Measurements from ENCODE around the gene BEND7.
"Not testable (repeated sequence)": the region's sequence is repeated elsewhere in the genome, so short reads cannot be mapped to it uniquely, and the experiment has no call there.

BEND7 gene

GRCh38 chr10:13417459-13418126, 111.2 kb downstream of the BEND7 start:
- DNase-seq = no peak

GRCh38 chr10:13416760-13417159, 112.1 kb downstream of the BEND7 start:
- no peak for DNase-seq

GRCh38 chr10:13414855-13415254, 114.0 kb downstream of the BEND7 start:
- DNase-seq = no peak

- no peak for DNase-seq
Measured at GRCh38 chr10:13414137-13414536, 114.7 kb downstream of the BEND7 start.

- DNase-seq = no peak
Measured at GRCh38 chr10:13412894-13413293, 115.9 kb downstream of the BEND7 start.

- DNase-seq = no peak
Measured at GRCh38 chr10:13404791-13405190, 124.0 kb downstream of the BEND7 start.

- no peak for DNase-seq
Measured at GRCh38 chr10:13404305-13404759, 124.5 kb downstream of the BEND7 start.

GRCh38 chr10:13403426-13403825, 125.4 kb downstream of the BEND7 start:
- DNase-seq = not testable (repeated sequence)

- DNase-seq = no peak
Measured at GRCh38 chr10:13402021-13402420, 126.8 kb downstream of the BEND7 start.

GRCh38 chr10:13401142-13401541, 127.7 kb downstream of the BEND7 start:
- no peak for DNase-seq

GRCh38 chr10:13400196-13400965, 128.4 kb downstream of the BEND7 start:
- no peak for DNase-seq

GRCh38 chr10:13399752-13400151, 129.1 kb downstream of the BEND7 start:
- no peak for DNase-seq

GRCh38 chr10:13399236-13399635, 129.6 kb downstream of the BEND7 start:
- DNase-seq = no peak

- no peak for DNase-seq
Measured at GRCh38 chr10:13397052-13397451, 131.8 kb downstream of the BEND7 start.

GRCh38 chr10:13396369-13396768, 132.4 kb downstream of the BEND7 start:
- DNase-seq = no peak

GRCh38 chr10:13395540-13395939, 133.3 kb downstream of the BEND7 start:
- DNase-seq = no peak

- no peak for DNase-seq
Measured at GRCh38 chr10:13393640-13394039, 135.2 kb downstream of the BEND7 start.

- no peak for DNase-seq
Measured at GRCh38 chr10:13392701-13393100, 136.1 kb downstream of the BEND7 start.

Data from NCI-H1930 (cell line).